Superior temporal gyrus (tissue), 1 donor: ENCODE results near the gene DAPK2.

Experiments used
- DNase-seq: peaks from one replicate; pipeline ENCODE4 v3.0.0-alpha.2; 2016; ENCODE audit errors: extremely low spot score

The DAPK2 gene

DNA sequence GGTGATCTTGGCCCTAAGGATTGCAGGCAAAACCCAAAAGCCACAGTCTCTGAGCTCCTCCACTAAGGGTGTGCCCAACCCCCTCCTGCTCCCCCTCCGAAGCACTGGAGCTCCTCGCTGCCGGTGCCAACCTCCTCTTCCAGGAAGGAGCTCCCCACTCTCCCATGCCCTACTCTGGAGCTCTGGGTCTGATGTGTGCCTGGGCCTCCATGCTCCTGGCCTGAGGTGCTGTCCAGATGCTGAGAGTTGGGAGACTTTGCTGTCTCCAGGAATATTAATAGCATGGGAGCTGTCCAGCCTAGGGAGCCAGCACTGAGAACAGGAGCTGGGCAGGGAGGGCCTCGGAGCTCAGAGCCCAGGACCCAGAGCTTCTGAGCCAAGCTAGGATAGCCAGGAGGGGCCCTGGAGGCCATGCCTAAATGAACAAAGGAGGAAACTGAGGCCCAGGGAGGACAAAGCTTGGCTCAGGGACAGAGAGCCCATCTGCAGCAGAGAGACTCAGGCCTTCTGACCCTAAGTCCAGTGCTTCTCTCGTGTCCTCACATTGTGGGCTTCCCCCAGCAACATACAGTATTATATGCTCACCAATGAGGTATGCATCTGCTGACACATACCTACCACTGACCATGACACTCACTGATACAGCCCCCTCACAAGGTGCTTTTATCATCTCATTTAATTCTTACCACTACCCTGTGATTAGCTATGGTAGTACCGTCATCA lies 175.6 kb downstream of the DAPK2 start:
- no peak for DNase-seq

DNA sequence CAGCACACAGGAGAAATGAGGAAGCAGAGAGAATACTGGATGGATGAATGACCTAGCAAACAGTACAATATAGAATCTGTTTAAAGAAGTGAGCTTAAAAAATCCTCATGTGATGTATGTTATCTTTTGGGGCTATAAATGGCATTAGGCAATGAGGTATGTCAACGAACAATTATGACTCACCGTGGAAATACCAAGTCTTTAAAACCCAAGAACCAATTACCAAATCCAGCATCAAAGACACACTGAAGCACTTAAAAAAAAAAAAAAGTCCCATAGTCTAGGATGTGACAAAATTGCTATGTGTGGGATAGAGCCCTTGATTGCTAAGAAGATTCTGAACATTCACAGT lies 176.3 kb downstream of the DAPK2 start:
- DNase-seq, result peak; percentile 63

DNA sequence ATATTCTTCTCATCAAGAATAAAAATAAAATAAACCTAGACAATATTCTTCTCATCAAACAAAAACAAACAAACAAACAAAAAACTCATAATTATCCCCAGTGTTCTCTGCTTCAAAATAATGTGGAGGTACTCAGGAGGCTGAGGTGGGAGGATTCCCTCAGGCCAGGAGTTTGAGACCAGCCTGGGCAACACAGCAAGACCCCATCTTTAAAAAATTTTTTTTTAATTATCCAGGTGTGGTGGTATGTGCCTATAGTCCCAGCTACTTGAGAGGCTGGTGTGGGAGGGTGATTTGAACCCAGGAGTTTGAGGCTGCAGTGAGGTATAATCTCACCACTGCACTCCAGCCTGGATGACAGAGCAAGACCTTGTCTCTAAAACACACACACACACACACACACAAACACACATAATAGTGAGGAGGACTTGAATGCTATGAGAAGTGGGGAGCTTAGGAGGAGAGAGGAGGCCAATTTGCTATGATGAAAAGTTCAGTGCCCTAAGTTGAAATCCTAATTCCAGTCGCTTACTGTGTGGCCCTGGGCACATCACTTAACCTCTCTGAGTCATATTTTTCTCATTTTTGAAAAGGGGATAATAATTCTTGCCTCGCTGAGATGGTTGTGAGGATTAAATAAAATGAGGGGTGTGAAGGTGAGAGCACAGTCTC lies 176.8 kb downstream of the DAPK2 start:
- no peak for DNase-seq

DNA sequence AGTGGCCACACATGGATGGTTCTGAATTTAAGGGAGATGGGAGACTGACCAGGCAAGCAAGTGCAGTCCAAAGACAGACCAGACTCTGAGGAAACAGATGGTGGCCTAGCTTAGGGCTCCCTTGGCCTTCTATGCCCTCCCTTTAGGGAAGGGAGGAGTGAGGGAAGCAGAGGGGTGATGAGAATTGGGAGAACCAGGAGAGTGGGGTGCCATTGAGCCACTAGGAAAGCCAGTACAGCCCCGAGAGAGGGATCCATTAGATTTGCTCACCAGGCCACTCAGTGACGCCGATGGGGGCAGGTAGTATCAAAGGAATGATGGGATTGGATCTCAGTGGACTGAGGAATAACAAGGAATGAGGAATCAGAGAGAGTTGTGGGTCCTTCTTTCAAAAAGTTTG lies 182.1 kb downstream of the DAPK2 start:
- no peak for DNase-seq

DNA sequence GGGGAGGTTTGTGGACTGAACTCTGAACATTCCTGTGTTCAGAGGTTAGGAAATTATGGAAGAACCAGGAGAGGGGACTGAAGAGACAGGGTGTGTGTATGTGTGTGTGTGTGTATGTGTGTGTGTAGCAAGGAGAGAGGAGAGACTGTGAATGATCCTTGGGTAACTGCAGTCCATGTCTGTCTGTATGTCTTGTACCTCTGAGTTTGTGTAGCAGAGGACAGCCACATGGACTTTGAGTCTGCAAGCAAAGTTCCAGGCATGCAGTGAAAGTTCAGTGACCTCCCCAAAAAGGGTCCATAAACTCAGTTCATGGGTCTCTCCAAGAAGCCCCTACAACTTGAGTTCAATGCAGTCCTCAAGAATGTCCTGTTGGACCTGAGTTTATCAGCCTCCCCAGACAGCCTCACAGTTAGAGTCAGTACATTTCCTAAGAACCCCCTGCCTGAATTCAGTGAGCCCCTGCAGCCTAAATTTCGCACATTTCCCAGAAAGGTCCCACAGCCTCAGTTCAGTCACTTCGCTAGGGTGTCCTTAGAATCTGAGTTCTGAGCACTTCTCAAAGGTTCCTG lies 184.3 kb downstream of the DAPK2 start:
- DNase-seq, result no peak

DNA sequence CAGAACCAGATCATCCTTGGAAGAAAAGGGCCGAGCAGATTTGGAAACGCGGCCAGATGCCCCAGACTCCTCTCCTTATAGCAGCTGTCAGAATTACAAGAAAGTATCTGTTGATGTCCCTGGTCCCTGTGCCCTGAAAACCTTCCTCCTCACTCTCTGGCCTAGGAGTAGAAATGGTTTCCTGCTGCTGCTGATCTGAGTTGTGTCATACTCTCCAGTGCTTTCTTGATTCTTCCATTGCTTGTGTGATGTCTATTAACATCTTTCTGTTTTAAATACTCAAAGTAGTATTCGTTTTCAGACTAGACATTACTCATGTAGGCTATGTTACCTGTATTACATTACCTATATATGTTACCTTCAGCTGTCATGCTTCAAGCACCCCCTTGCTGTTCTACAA lies 185.7 kb downstream of the DAPK2 start:
- no peak for DNase-seq

DNA sequence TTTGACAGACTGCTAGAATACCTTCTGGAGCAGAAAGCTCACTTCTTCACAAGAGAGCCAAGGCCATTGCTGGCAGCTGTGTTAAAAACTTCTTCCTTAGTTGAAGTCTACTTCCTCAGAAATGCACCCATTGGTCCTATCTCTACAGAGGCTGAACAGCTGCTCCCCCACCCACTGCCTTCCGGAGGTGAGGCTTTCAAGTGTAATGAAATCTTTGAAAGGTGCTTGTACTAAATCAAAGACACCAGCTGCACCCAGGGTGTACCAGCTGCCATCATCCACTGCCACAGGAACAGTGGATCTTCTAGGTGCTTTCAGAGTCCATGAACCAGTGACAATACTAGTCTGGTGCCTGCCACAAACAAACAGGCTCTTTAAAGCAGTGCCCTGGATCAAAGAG lies 186.1 kb downstream of the DAPK2 start:
- no peak for DNase-seq

DNA sequence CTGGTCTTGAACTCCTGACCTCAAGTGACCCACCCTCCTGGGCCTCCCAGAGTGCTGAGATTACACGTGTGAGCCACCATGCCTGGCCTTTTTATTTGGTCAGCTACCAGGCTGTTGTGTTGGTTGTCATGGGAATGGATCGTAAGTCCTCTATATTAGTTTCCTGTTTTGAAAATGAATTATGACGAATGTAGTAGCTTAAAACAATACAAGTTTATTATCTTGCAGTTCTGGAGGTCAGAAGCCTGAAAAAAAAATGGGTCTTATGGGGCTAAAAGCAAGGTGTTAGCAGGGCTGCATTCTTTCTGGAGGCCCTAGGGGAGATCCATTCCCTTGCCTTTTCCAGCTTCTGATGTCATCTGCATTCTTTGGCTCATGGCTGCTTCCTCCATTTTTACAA lies 187.4 kb downstream of the DAPK2 start:
- DNase-seq, result no peak

DNA sequence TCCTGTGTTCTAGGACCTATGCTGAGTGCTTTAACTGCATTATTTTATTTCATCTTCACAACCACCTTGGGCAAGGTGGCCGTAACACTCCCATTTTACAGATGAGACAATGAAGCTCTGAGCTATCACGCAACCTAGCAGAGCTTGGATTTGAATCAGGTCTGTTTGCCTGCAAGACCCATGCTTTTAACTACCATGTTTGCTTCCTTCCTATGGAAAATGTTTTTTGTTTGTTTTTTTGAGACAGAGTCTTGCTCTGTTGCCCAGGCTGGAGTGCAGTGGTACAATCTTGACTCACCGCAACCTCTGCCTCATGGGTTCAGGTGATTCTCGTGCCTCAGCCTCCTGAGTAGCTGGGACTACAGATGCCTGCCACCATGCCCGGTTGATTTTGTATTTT lies 187.8 kb downstream of the DAPK2 start:
- no peak for DNase-seq

DNA sequence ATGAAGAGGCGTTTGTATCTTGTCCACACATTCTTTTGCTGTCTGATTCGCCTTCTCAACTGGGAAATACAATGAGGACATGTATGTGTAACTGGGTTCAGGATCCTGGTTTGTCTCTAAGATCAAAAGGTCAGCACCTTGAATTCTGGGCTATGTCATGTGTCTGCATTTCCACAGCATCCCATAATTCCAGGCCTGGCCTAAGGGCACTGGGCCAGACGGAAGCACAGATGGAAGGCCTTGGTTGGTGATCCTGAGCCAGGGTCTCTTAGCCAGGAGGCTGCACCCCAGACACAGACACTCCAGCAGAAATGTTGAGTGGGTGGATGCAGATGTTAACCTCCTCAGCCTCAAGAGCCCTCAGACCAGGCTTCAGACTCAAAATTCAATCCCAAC lies 188.8 kb downstream of the DAPK2 start:
- no peak for DNase-seq
